Left renal cortex interstitium (tissue), 4 donors: Measurements from ENCODE around the gene CAMK2D. TPM values are rescaled to one million over a fixed set of nuclear protein-coding genes. Genes with fewer than 3 reads are reported as not detected.
A peak's percentile ranks its signal among the peaks of the same experiment; 100 is the strongest.
"Not testable (repeated sequence)": the region's sequence is repeated elsewhere in the genome, so short reads cannot be mapped to it uniquely, and the experiment has no call there.

Experiments used
- DNase-seq, 4 donors: peaks; one replicate each; pipeline ENCODE4 v3.0.0-alpha.2; 2013; ENCODE audit warnings: low read depth in 4 of 4, low spot score in 2 of 4, missing footprints in 1 of 4
- polyA plus RNA-seq, 4 donors: library from polyadenylated mRNA; unstranded; fragments of 120-200 nt; gene quantifications; one replicate each; pipeline ENCODE4 v1.2.1, GENCODE V29; 2013; ENCODE audit not compliant: insufficient read length in 4 of 4

Gene CAMK2D
- polyA plus RNA-seq = 10 to 100 TPM; 69.4 to 83.1 (median 77.0) TPM

DNA sequence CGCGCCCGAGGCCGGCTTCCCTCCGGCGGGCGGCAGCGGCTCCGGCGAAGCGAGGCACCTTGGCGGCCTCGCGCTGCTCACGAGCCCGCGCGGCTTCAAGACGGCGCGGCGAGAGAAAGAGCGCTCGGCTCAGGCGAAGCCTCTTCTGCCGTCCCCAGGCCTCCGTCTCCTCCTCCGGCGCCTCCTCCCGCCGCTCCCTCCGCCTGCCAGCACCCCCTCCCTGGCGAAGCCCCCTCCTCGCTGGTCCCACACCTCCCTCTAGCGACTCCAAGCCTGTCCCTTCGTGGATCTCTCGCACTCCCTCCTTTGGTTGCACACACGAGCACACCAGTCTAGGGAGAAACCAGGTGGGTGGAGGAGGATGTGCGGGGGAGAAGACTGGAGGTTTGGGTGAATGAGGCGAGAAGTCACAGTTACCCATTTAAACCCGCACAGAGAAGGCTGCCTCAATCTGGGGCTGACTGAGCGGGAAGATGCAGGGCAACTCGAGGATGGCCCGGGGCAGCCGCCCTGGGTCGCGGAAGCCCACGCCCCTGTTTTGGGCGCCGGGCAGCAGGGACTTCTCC is at the start of gene CAMK2D:
Gene CAMK2D (minus strand): TSS at position 119 of the 566 bp plus-strand sequence. CDS start 670 bp downstream, outside the sequence.
- DNase-seq = peak; percentile 86 to 93 (median 89)

DNA sequence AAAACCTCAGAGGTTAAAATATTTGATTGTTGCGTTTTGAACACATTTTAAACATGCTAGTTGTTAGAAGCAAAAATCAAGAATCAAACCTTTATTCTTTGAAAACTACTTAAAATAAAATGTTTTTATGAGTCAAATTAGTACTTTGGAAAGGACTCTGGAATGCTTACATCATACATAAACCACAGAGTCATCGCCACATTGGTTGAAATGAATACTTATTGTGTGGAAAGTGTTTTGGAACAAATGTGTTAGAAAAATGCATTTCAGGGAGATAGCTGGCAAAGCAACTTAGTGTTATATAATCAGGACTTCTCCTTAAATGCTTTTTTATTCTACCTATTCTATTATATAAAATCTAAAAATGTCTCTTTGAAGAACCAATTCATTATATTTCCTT is 49.4 kb upstream of the CAMK2D start:
- DNase-seq = no peak

DNA sequence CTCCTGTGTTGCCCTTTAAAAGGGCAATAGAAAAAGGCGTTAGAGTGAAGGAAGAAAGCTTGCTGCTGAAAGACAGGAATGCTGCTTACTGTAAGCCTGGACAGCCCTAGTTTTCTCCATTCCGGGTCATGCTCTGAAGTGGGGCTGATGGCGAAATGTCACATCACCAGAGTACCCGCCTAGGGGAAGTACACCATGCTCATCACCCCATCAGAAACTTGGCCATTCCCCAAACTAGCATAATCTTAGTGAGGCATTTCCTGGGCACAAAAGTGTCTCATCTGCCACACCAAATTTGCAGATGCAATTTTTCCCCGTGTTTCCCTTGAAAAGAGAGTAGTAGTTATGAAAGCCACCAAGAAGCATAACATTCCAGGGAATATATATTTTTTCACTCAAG is 47.8 kb upstream of the CAMK2D start:
- no peak for DNase-seq

DNA sequence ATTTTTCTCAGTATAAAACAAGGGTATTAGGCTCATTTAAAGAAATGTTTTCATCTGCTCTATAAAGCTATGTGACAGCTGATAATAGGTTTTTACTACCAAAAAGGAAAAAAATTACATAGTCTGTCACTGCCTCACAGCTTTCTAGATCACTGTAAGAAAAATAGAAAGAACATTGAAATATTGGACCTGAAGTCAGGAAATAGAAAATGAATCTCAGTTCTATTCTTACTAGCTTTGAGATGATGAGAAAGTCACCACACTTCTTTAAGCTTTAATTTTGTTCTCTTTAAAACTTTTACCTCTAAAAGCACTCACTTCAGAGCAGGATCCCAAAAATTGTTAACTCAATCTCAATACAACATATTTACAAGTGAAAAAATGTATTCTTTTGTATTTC is 45.3 kb upstream of the CAMK2D start:
- no peak for DNase-seq

DNA sequence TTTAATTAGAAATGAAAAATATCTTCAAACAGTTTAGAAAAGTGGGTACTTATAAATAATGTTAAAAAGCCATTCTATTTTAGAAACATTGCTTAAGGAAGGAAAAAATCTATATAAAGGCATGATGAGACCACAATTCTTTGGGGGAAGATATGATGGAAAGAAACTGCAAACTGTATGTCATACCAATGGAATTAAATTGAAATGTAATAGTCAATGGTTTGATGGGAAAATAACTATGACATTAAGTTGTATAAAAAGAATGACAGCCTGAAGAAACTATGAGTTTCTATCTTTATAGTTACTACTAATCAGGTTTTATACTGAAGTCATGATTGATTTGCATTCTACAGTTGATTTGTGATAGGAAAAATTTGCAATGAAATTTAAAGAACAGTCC is 40.3 kb upstream of the CAMK2D start:
- DNase-seq = no peak

DNA sequence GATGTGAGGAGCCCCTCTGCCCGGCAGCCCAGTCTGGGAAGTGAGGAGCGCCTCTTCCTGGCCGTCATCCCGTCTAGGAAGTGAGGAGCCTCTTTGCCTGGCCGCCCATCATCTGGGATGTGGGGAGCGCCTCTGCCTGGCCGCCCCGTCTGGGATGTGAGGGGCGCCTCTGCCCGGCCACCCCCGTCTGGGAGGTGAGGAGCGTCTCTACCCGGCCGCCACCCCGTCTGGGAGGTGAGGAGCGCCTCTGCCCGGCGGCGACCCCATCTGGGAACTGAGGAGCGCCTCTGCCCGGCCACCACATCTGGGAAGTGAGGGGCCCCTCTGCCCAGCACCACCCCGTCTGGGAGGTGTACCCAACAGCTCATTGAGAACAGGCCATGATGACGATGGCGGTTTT is 34.8 kb upstream of the CAMK2D start:
- not testable (repeated sequence) for DNase-seq

DNA sequence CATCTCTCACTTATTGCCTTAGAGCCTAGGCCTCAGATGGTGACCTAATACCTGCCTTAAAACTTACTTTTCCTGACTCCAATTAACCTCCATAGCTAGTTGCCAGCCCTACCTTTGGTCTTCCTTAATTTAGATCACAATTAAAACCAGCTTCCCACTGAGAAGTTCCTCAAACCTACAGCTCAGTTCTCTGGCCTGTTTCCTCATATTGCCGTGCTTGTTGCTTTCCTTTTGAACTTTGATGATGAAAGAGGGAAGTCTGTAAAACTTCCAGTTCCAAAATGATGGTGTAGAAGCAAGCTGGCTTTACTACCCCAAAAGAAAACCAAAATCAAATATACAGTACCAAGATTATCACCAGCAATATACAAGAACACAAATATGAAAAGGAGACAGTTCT is 28.9 kb upstream of the CAMK2D start:
- DNase-seq = no peak

DNA sequence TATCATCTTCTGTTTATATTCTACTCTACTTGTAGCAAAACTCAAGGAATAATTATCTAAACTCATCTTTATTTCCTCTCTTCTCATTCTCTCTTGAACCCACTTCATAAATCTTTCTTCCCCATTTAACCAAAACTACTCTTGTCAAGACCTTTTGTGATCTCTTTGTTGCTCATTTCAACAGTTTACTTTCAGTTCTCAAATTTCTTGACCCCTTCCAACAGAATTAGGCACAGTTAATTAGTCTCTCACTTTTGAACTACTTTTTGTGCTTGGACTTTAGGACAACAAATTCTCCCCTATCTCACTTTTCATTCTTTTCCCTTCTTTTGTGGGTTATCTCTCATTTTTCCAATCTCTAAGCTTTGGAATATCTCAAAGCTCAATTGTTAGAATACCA is 27.4 kb upstream of the CAMK2D start:
- peak in 1 of 4 donors; percentile 4 for DNase-seq

DNA sequence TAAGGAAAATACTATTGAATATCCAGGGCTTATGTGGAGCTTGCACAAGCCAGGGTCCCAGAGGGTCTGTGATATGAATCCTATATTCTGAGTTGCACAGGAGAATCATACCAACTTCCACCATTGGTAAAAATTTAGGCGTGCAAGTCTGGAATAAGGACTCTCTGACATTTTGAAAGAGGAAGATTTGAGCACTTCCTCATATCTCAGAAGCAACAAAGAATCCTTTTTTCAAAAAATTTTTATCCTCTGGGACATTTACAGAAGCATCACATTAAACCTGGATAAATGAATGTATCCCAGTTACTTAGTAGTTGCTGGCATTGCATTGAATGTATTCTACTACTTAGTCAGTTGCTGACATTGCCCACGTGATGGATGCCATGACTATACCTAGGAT is 24.2 kb upstream of the CAMK2D start:
- DNase-seq = no peak

DNA sequence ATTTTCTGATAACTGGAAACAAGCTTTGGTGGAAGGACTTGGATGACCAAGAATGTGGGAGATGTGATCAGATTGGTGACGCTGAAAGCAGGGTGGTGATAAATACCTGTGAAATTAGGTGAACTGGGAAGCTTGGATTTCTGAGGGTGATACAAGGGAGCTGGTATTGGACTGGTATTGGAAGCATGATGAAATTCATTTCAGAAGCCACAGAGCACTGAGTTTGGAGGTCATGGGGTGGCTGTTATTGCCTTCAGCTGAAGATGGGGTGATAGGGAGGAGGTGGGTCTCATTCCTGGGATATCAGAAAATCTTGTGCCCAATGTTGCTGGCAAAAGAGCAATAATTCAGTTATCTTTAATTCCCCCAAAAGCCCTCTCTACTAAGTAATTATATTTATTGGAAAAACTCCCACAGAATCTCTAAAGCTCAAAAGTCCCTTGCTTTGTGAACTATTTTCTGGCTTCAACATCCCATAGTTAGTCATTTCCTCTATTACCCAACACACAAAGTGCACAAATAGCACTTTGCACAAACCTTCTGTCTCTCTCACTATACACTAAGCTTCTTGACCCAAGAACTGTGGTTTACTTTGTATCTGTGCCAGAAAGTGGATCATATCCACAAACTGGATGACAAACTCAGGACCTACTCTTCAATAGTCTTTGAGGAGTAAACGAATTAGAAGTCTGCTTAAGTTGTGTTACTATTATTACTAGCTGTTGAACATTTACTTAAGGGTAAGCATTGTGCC is 23.1 kb upstream of the CAMK2D start:
- no peak for DNase-seq

DNA sequence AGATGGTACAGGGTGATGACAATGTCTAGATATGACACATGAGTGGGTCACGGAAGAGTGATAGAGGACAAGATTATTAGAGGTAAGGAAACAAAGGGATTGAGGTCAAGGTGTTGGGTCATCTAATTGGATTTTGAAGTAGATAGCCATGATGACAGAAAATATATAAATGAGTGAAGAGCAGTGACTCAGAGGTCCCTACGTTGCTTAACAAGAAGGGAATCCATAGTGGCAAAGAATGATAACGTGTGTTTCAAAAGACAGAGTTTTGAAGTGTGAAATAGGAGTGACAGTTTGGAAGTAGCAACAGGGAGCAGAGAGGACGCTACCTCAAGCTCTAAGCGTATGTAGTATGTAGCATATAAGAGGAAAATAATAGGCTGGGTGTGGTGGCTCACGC is 22.2 kb upstream of the CAMK2D start:
- no peak for DNase-seq

DNA sequence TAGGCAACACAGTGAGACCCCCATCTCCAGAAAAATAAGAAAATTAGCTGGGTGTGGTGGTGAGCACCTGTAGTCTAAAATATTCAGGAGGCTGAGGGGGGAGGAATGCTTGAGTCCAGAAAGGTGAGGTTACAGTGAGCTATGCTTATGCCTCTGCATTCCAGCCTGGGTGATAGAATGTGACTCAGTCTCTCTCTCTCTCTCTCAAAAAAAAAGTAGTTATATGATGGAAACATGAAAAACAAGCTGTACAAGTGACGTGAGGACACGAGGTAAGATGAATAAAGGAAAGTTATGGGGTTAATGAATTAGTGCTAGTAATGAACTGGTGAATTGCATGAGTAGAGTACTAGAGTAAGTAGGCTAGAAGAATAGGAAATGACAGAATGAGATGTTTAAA is 21.8 kb upstream of the CAMK2D start:
- DNase-seq = no peak

DNA sequence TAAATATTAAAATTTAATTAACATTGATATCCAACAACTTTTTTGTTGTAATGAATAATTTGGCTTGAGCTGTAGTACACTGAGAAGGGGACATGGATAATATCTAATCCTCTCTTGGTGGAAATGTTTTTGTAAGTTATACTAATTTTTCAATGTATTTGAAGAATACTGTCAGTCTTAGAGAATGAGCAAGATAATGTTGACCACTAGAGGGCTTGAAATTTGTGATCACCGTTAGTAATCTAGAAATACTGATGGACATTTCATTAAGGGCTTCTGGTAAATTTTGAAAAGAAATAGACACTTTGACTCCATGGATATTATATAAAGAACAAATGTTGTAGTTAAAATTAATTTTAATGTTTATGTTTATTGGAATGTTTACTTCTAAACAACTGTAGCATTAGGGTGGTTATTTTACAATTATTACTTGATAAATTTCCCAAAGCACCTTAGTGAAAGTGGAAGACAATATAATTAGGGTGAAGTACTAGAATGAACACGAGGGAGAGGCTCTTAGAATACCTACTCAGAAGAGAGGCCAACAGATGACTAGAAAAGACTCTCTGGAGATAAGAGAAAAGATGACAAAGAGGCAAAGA is 20.0 kb upstream of the CAMK2D start:
- peak in 1 of 4 donors; percentile 13 for DNase-seq

DNA sequence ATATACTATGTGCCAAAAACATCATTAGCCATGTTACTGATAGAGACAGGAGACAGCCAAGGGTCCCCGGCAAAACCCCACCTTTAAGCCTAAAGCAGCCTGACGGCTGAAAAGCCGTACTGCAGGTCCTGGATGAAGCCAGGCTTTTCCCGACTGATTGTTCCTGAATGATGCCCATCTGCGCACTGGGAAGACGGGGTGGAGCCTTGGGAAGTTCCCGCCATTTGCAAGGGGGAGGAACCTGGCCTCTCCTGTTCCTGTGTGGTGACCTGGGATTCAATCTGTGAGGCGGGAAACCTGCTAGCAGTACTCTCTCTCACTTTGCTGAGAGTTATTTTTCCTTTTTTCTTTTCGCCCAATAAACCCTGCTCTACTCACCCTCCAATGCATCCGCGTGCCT is 15.1 kb upstream of the CAMK2D start:
- DNase-seq = no peak

DNA sequence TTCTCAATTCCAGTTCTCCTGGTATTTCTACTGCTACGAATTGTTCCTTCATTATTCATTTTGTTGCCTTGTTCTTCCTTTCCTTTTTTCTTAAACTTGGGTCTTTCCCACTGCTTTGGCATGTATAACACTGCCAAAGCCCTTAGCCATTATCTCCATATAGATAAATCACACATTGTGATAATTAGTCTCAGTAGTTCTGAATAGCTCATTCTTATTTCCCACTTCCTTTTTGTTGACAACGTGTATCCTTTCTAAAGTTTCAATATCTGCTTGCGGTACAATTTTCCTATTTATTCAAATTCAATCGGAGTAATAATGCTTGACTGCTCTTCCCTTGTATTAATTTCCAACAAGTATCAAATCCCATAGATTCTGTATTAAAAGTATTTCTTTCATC is 14.5 kb upstream of the CAMK2D start:
- DNase-seq = no peak

DNA sequence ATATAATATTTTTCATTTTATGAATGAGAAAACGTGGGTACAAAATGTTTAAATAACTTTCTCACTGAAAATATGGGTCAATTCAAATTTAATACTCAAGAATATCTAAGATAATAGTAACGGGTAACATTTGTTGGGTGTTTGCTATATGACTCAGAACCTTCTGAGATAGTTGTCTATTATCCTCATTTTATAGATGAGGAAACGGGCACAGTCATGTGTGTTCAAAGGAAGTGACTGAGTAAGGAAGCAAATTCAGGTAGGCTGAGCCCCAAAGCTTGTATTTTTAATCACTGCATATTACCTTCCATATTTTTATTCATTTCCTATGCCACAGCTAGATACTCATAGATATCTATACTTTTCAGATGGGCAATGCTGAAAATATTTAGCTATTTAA is 12.2 kb upstream of the CAMK2D start:
- DNase-seq = no peak

DNA sequence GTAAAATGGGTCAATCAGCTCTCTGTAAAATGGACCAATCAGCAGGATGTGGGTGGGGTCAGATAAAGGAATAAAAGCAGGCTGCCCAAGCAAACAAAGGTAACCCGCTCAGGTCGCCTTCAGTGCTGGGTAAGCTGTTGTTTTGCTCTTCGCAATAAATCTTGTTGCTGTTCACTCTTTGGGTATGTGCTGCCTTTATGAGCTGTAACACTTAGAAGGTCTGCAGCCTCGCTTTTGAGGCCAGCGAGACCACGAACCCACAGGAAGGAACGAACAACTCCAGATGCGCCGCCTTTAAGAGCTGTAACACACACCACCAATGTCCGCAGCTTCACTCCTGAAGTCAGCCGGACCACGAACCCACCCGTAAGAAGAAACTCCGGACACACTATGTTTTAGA is 11.5 kb upstream of the CAMK2D start:
- DNase-seq = no peak

DNA sequence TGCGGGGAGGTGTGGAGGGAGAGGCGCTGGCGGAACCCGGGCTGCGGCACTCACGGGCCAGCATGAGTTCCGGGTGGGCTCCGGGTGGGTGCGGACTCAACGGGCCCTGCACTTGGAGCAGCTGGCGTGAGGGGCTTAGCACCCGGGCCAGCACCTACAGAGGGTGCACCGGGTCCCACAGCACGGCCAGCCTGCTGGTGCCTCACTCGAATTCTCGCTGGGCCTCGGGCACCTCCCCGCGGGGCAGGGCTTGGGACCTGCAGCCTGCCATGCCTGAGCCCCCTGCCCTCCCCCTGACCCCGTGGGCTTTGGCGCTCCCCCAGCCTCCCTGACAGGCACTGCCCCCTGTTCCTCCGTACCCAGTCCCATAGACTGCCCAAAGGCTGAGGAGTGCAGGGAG is 10.8 kb upstream of the CAMK2D start:
- DNase-seq = no peak

DNA sequence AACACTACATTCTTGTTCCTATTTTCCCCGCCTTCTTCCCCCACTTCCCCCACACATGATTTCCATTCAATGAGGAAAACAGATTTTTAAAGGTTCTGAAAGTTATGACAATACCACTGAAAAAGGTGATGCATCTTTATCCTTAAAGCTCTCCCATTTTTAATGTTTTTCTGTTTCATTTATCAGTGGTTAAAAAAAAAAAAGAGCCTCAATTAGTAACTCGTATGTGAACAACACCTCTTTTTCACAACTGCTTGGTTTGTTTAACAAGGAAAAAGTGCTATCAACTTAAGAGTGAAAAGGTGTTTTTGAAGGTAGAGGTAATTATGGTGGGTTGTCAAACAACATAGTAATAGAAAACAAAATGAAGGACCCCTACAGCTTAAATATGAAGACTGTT is 8.2 kb upstream of the CAMK2D start:
- no peak for DNase-seq

DNA sequence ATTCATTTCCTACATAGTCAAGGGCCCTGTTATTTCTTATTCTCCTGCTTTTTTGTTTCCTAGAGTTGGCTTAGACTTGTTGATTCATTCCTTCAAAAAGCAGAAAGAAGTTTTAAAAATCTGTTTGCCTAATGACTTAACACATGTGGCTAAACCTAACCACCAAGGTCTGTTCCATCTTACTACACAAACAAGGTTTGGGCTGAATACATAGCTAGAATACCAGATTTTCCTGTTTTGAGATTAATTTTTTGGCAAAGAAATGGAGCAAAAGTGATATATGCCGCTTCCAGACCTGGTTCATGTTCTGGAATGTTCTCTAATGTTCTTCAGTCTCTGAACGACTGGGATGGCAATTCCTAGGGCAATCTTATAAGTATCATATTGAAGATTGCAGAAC is 7.4 kb upstream of the CAMK2D start:
- DNase-seq = no peak

DNA sequence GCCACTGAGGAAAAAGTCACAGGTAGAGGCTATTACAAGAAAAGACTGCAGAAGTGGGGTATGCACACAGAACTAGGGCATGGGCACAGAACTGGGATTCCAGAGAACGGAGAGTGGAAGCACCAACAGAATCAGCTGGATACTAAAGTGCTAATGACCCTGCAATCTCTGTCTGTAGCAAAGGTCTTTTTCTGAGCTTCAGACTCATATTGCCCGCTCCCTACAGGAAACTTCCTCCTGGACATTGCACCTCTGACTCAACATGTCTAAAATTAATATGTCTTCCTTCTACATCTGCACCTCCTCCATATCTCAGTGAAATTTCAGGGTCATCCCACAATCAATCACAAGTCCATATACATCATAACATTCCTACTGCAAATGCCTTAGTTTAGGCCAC is 5.3 kb upstream of the CAMK2D start:
- DNase-seq = no peak

DNA sequence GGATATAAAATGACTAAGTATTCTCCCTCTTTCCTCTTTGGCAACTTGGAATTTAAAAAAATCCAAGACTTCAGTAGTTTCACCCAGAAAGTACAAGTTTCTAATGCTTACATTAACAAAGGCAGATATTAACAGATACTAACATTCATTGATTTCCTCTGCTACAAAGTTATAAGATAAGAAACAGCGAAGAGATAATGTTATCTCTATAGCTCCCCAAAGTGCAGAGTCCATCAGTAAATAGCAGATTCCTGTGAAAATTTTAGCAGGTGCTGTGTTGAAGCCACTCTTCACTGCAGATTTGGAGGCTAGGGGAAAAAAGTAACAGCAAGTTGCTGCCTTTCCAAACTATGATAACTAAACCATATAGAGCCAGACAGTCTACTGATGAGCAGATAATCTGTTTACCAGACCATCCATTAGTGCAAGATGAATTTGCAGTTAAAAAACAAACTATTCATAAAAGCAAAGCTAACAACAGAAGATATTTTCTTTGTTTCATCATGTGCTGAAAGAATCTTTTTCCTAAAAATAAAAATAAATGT is 3.3 kb upstream of the CAMK2D start:
- no peak for DNase-seq
